Measurements from ENCODE around the gene TCF7L2.
"Not testable (repeated sequence)": the region's sequence is repeated elsewhere in the genome, so short reads cannot be mapped to it uniquely, and the experiment has no call there.

Gene TCF7L2

DNA sequence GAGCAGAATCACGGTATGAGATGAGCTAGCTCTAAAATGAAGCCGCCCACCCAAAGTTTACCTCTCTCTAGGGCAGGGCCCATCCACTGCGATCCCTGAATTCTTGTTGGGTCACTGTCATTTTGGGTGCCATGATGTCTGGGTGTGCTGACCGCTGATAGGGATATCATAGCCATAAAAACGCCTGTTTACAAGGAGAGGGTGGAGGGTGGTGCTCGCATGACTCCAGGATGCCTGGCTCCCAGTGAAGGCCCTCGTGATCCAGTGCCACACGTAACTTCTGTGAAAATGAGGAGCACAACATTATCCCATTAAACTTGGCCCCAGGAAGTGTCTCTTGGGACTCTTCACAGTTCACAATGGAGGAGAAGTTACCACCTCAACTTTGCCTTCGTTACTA lies 139.5 kb downstream of the TCF7L2 start:
- DNase-seq, result no peak

DNA sequence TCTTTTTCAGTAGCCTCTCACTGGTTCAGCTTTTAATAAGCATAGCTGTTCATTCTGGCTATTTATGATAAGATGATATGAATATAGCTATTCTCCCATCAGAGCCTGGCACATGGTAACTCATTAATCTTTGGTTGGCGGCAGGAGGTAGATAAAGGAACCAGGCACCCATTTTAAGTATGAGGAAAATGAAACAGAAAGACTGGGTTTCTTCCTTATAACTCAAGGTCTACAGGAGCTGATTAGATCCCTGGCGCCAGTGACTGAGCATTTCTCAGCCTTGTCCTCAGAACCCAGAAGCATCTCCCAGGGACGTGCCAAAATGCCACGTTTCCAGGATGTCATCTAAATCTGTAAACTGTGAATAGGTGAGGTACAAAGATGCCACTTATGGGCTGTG lies 141.9 kb downstream of the TCF7L2 start:
- no peak for DNase-seq

GRCh38 chr10:113093188-113094113 lies 143.4 kb downstream of the TCF7L2 start:
- DNase-seq, result no peak

- no peak for DNase-seq
Measured at GRCh38 chr10:113094114-113094486, 144.1 kb downstream of the TCF7L2 start.

GRCh38 chr10:113095419-113096127 lies 145.5 kb downstream of the TCF7L2 start:
- DNase-seq, result no peak

DNA sequence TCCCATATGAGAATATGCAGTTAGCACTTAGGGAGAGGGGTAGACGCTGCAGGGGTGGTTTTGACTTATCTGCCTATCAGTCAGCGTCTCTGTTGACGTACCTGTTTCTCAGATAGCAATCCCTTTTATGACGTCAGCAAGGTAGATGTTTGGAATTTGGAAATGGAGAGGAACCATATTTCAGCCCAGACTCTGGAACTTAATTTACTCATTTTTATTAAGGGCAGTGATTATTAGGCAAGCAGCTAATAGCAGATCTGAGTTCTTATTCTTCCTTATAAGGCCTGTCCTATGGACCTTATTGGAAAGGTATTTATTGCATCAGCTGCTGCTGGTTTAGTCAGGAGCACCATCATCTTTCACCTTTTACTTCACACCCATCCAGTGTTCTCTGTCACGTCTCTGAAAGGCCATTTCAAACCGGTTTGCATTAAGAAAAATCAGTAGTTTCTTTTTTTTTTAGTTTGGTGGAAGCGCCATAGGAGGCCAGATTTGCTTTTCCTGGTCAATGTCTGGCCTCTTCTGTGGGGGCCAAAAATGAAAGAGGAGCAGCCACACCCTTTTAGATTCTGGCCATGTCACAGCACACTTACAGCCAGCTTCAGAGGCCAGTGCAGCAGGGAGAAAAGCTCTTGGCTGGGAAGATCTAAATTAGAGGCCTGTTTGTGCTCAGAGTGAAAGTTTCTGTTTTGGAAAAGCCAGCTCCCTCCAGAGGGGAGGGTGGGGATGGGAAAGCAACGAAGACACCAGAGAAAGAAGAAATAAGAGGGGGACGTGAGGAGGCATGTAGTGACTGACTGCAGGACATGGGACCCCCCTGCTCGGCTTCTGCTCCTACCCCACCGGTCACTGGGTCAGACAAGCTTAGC lies 146.3 kb downstream of the TCF7L2 start:
- peak in 6 of 56 donors; percentile 4 to 33 (median 24) for DNase-seq

DNA sequence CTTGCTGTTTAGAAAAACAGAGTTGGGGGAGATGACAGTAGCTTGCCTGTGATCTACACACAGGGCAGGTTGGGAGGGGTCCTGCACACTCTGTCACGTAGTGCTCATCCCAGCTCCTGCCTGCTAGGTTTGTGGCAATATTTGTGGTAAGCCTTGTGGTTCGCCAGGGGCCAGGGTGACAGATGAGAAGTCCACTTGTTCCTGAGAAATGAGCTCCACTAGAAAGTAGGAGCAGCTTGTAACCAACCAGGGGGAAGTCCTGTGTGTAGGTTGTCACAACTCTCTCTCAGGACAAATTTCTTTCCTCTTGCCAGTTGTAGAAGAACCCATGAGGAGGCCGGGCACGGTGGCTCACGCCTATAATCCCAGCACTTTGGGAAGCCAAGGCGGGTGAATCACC lies 147.0 kb downstream of the TCF7L2 start:
- DNase-seq, result no peak

GRCh38 chr10:113099431-113100183 lies 149.6 kb downstream of the TCF7L2 start:
- no peak for DNase-seq

DNA sequence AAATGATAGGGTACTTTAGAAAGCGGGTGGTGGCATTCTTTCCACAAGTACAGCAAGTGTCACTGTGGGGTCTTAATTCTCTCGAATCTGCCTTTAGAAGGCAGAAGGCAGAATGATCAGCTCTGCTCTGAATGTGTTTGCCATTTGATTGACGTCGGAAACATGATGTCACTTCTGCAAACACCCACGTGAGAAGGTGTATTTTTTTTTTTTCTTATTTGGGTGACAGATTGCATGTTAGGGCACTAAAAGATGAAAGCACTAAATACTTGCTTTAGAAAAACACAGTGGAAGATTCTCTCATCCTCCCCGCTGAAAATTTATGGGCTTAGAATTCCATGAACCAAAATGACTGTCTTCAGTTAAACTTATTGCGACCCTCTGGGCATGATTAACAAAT lies 150.2 kb downstream of the TCF7L2 start:
- DNase-seq, result no peak

- no peak for DNase-seq
Measured at GRCh38 chr10:113103131-113103840, 153.2 kb downstream of the TCF7L2 start.

DNA sequence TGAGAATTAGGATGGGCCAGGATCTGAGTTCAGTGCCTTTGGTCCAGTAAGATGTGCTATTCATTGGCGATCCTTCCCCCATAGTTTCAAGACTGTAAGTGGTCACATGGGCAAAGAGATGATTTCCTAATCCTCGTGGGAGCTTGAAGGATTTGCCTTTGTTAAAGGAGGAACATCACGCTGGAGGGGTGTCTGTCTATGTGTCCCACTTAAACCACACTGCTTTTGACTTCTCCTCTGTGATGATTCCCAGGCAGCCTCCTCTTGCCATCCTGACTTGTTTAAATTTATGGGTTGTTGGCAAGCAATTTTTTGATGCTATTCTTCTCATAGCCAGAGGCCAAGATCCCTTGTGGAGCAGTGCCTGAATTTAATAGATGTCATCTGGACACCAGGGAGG lies 154.0 kb downstream of the TCF7L2 start:
- no peak for DNase-seq

DNA sequence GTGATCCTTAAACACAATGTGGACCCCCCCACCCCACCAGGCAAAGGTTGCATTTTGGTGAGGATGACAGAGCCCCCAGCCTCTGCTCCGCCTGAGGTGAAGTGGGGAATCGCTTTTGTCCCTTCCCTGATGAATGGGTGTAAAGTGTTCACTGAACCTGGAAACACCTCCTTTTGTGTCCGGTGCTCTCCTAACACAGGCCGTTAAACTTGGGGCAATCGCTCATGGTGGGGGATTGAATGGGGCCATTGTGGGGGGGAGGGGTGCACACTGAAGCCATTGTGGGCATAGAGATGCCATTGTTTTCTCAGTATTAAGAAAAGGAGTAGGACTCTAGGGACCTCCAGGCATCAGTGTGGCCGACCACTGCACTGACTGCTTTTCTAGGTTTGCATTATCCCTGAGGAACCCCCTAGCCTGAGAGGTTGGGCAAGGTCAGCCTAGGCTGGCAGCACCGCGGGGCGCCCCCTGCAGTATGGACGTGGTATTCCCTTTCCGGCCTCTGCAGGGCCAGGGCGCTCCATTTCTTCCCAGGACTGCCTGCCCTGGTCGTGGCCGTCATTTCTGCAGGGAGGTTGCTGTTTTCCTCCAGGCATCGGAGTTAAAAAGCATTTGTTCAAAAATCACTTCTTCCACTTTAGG lies 158.3 kb downstream of the TCF7L2 start:
- peak in 17 of 56 donors; percentile 6 to 64 (median 25) for DNase-seq

GRCh38 chr10:113108948-113109347 lies 158.9 kb downstream of the TCF7L2 start:
- DNase-seq, result no peak

DNA sequence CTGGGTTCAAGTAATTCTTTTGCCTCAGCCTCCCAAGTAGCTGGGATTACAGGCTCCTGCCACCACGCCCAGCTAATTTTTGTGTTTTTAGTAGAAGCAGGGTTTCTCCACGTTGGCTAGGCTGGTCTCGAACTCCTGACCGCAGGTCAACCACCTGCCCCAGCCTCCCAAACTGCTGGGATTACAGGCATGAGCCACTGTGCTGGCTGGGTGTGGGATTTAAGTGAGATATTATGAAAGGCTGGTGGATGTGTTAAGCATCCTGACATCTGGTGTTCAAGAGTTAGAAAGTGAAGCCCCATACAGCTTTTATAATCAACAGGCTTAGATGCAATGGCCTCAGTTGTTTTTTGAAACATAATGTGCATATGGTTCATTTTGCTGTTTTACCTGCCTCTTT lies 159.4 kb downstream of the TCF7L2 start:
- DNase-seq, result not testable (repeated sequence)

DNA sequence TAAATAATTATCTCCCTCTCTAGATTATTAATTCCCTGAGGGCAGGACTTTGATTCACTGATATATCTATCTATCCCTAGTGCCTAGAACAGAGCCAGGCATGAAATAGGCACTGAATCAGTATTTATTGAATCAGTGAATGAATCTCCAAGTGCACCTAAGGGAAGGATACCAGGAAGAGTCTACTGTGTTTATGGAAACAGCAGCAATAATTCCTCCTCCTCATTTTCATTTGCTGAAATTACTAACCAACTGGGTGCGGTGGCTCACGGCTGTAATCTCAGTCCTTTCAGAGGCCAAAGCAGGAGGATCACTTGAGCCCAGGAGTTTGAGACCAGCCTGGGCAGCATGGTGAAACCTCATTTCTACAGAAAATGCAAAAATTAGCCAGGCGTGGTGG lies 161.2 kb downstream of the TCF7L2 start:
- no peak for DNase-seq

GRCh38 chr10:113111900-113112853 lies 162.1 kb downstream of the TCF7L2 start:
- DNase-seq, result no peak

- no peak for DNase-seq
Measured at GRCh38 chr10:113113241-113113640, 163.2 kb downstream of the TCF7L2 start.

- DNase-seq, result no peak
Measured at GRCh38 chr10:113113918-113114317, 163.9 kb downstream of the TCF7L2 start.

DNA sequence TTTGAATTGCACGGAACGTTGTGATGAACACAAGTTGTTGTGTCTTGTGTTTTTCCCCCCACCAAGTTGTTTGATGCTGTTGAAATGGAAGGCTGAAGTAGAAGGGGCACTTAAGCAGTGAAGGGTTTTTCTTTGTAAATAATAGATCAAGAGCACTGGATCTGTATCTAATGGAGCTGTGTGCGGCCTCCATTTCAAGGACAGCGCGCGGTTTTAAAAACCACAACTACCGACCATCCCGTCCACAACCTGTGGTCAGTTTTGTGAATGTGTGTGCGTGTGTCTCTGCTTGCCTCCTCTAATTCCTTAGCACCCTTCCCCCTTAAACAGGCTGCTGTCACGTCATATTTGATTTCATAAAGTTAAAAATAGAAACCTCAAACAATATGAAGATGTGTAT lies 165.5 kb downstream of the TCF7L2 start:
- no peak for DNase-seq
